Activated CD8-positive, alpha-beta memory T cell treated with anti-CD3 and anti-CD28 coated beads for 48 hours (primary cell): ENCODE data around the gene PPM1L.

ENCODE experiments used
- DNase-seq, 3 experiments: peaks; one replicate each; pipeline ENCODE4 v3.0.0-alpha.2; 2020; ENCODE audit warnings: low read depth in 2 of 3, low spot score in 2 of 3

PPM1L gene

DNA sequence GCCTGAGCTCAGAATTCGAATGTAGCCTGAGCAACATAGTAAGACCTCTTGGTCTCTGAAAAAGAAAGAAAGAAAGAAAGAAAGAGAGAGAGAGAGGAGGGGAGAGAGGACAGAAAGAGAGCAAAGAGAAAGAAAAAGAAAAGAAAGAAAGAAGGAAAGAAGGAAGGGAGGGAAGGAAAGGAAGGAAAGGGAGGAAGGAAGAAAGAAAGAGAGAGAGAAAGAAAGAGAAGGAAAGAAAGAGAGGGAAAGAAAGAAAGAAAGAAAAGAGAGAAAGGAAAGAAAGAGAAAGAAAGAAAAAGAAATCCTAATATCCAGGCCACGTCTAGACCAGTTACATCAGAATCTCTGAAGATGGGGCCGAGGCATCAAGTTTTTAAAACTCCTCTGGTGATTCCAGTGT, 50.7 kb downstream of the PPM1L start:
- no peak for DNase-seq

GRCh38 chr3:160808838-160809237, 52.8 kb downstream of the PPM1L start:
- DNase-seq: no peak

DNA sequence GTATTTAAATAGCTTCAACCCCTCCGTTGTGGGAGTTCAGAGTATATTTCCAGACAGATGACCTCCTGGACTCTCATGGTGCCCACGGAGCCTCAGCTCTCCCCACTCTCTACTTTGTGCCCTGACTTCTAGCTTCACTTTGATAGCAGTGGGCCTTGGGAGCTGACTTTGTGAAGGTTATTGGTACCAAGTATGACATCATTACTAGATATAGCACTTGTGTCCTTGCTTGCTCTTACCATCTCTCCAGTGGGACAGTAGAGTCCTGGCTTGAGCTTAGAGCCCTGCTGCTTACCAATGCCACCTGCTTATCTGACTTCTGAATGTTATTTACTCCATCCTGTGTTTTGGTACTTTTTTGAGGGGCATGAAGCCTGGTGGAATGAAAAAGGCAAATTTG, 53.4 kb downstream of the PPM1L start:
- DNase-seq: no peak

DNA sequence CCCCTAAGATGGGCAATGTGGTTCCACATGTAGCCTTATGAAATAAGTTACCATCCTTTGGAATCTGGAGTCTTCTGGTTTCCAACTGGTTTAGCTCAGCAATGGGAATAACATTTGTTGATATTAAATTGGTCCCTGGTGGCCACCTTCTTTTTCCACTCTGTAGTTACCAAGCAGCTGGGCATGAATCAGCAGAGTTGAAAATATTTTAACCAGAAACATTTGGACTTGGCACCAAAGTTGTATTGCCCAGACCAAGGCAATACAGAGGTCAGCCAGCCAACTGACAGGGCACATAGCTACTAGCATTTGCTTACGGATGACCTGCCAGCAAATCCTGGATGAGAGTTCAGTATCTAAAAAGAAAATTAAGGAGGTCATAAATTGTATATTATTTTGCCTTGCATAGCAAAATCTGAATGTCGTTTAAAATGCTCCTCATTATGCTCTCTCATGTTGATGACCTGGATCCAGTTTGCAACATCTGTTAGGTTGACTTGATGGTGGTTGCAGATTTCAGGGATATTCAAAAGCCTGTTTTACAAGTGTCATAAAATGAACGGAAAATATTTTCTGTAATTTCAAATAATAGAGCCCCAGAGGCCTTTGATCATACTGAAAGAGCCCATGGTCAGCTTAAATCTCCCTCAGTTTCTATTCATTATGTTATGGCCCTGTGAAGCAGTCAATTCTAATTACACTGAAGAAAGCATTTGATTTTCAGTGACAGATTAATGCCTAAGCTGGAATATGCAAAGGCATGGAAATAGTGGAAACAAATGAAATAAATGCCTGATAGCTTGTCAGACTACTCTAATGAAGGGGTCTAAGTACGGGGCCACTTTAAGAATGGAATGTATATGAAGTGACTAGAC, 54.6 kb downstream of the PPM1L start:
- DNase-seq: no peak

GRCh38 chr3:160811237-160811548, 55.2 kb downstream of the PPM1L start:
- DNase-seq: no peak

DNA sequence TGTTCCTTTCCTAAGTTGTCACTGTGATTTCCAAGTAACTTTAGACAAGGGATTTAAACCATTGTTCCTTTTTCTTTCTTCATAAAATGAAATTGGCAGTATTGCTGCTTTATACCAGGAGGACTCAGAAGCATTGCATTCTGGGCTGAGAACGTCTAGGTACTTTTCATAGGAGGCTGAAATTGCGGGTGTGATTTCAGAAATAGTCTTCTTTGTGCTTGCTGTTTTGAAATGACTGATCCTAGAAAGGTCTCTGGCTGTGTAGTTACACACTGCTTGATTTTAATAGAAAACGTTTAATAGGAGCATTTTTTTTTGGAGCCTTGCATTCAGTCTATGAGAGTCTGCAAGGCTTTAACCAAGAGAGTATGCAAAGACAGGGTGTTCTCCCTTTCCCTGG, 56.3 kb downstream of the PPM1L start:
- DNase-seq: no peak

DNA sequence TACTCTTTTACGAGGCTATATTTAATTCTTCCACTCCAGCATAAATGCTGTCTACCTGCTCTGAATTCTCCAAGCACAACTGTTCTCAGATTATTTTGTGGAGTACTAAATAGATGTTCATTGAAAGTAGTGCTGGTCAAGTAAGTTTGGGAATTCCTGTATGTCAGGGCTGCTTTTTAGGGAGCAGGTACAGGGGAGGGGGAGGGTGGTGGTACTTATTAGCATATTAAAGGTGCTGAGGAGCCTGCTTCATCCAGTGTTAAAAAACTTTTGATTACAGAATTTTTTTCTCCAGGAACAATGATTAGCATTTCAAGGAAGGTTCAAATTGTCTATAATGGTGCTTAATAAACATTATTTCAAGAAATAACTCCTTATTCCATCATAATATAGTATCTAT, 59.2 kb downstream of the PPM1L start:
- no peak for DNase-seq

- no peak for DNase-seq
These were observed 64.0 kb downstream of the PPM1L start for GRCh38 chr3:160820022-160820421.

- no peak for DNase-seq
These were observed 64.4 kb downstream of the PPM1L start for GRCh38 chr3:160820430-160820829.

- no peak for DNase-seq
These were observed 66.9 kb downstream of the PPM1L start for GRCh38 chr3:160822936-160823335.

- DNase-seq: no peak
These were observed 69.3 kb downstream of the PPM1L start for GRCh38 chr3:160825311-160825800.

DNA sequence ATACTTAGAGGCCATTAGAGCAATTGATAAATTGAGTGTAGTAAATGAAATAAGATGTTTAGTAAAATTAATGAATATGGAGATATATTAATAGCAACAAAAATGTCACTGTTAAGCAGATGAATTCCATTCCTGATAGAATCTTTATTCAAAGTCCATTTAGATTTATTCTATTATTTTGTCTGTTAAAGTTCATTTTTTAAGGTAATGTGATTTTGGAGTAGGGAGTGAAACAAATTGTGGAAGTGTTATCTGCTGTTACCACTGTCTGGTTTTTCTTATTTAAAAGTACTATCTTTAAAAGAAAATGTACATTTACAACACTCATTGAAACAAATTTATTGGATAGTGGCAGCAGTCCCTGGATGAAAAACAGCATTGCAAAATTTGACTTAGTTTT, 70.4 kb downstream of the PPM1L start:
- no peak for DNase-seq

DNA sequence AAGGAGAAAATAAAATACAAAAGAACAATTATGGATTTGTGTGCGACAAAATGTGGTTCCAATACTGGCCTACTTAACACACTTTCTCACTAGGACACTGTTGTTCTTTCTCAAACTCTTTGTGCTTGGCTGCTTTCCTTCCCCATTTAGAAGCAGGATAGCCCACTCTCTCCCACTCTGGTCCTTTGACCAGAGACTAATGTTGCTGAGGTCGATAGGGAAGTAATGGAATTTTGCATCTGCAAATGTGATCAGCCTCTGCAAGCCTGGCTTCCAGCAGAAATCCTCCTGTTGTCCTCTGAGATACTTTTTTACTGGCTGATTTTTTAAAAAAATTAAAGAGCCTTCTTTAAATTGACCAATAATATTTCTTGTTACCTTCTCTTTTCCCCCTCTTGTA, 71.0 kb downstream of the PPM1L start:
- no peak for DNase-seq

- no peak for DNase-seq
These were observed 71.5 kb downstream of the PPM1L start for GRCh38 chr3:160827516-160827915.

DNA sequence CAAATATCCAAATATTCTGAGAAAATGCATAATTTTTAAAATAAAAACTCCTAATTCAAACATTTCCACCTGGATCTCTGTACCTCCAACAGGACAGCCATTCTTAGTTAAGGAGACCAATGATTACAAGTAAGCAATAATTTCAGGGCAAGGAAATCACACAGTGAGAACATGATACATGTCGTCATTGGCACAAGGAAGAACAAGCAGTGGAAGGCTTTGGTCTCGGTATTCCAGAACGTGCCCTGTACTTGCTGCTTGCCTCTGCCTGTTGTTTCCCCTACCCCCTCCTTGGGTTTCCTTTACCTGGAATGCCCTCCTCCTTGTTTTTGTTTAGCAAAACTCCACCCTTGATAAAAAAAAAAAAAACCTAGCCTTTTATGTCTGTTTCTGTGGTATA, 72.8 kb downstream of the PPM1L start:
- no peak for DNase-seq

GRCh38 chr3:160829486-160830009, 73.5 kb downstream of the PPM1L start:
- DNase-seq: no peak

DNA sequence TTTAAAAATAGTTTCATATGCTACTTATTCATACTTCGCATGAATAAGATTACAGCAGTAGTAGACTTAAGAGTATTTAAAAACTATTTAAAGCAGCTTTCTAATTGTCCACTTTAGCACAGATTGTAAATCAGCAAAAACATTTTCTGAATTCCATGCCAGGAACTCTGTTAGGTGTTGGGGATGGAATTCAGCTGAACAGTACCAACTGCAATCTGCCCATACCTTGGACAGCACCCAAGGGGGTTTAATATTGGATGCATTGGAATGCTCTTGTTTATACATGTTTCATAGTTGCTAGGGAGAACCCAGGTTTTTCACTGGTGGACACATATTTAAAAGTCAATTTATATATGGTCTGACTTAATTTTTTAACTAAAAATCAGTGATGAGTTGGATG, 74.8 kb downstream of the PPM1L start:
- no peak for DNase-seq

DNA sequence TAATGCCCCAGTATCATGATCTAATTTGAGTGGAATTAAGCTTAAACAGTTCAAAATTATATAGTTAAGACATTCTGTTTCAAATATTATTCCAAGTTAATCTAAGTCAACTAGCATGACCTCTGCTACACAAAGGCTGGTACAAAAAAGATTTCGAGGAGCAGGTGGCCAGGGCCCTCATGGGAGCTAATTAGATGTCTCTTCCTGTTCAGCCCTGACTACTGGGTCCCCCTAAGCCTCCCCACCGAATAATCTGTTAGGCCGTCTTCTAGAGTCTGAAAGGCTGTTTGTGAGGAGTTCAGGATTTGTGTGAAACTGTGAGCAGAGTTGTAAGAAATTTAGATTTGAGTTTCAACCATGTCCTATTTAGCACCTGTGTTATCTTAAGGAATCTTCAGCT, 75.4 kb downstream of the PPM1L start:
- no peak for DNase-seq

GRCh38 chr3:160837394-160837980, 81.5 kb downstream of the PPM1L start:
- DNase-seq: no peak

GRCh38 chr3:160840590-160840989, 84.6 kb downstream of the PPM1L start:
- no peak for DNase-seq

DNA sequence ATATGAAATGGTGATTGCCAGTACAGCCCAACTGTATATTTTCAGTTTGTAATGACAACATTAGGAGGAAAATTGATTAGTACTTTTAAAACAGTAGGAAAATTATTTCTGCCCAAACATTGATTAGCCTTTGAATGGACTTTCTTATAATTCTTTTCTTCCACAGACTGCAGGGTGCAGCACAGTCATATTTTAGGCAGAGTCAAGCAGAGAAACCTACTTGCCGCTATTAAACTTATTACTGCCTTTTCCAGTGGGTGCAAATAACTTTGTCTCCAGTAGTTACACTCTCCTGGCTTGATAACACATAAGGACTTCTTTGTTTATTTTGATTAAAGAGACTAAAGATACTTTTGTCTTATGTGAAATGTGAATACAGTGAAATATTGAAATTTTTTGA, 85.4 kb downstream of the PPM1L start:
- DNase-seq: no peak
